Right renal cortex interstitium (tissue), 3 donors: ENCODE measurements around the gene TPSB2. TPM values are rescaled to one million over a fixed set of nuclear protein-coding genes. Genes with fewer than 3 reads are reported as not detected.

Source experiments
- DNase-seq, 3 donors: peaks; one replicate each; pipeline ENCODE4 v3.0.0-alpha.2; 2013; ENCODE audit warnings: low read depth in 3 of 3, low spot score in 2 of 3
- polyA plus RNA-seq, 3 donors: library from polyadenylated mRNA; unstranded; fragments of 120-200 nt; gene quantifications; one replicate each; pipeline ENCODE4 v1.2.1, GENCODE V29; 2013; ENCODE audit not compliant: insufficient read length in 3 of 3

Gene TPSB2
- polyA plus RNA-seq, 3 donors: 0.15 TPM; not detected in 2

- no peak for DNase-seq
Measured at GRCh38 chr16:1222553-1223354, 7.2 kb downstream of the TPSB2 start.

- no peak for DNase-seq
Measured at GRCh38 chr16:1221628-1222552, 8.1 kb downstream of the TPSB2 start.

- no peak for DNase-seq
Measured at GRCh38 chr16:1220841-1221627, 8.9 kb downstream of the TPSB2 start.

GRCh38 chr16:1220098-1220728 is 9.8 kb downstream of the TPSB2 start:
- DNase-seq: no peak

GRCh38 chr16:1218930-1219611 is 10.9 kb downstream of the TPSB2 start:
- no peak for DNase-seq

- no peak for DNase-seq
Measured at GRCh38 chr16:1218061-1218929, 11.7 kb downstream of the TPSB2 start.

- DNase-seq: no peak
Measured at GRCh38 chr16:1217526-1217925, 12.5 kb downstream of the TPSB2 start.

- no peak for DNase-seq
Measured at GRCh38 chr16:1216681-1217400, 13.1 kb downstream of the TPSB2 start.

- no peak for DNase-seq
Measured at GRCh38 chr16:1216296-1216619, 13.7 kb downstream of the TPSB2 start.

- no peak for DNase-seq
Measured at GRCh38 chr16:1215574-1216295, 14.2 kb downstream of the TPSB2 start.

GRCh38 chr16:1214719-1215118 is 15.3 kb downstream of the TPSB2 start:
- DNase-seq: no peak

GRCh38 chr16:1213796-1214372 is 16.1 kb downstream of the TPSB2 start:
- no peak for DNase-seq

- DNase-seq: no peak
Measured at GRCh38 chr16:1213231-1213630, 16.8 kb downstream of the TPSB2 start.

- DNase-seq: no peak
Measured at GRCh38 chr16:1212616-1213194, 17.3 kb downstream of the TPSB2 start.

GRCh38 chr16:1211451-1212268 is 18.3 kb downstream of the TPSB2 start:
- DNase-seq: no peak

GRCh38 chr16:1210461-1210860 is 19.5 kb downstream of the TPSB2 start:
- no peak for DNase-seq
